Stimulated activated CD4-positive, alpha-beta T cell treated with anti-CD3 and anti-CD28 coated beads, Interleukin-1b, Interleukin-23, amount 100 ng/mL, for 4 hours (primary cell): ENCODE data around the gene SCGB1C2.

ENCODE experiments used
- DNase-seq, 2 donors: peaks; one replicate each; pipeline ENCODE4 v3.0.0-alpha.2; 2020; ENCODE audit warnings: low read depth in 2 of 2

SCGB1C2 gene

GRCh38 chr17:172401-172800 lies 35.0 kb downstream of the SCGB1C2 start:
- no peak for DNase-seq

DNA sequence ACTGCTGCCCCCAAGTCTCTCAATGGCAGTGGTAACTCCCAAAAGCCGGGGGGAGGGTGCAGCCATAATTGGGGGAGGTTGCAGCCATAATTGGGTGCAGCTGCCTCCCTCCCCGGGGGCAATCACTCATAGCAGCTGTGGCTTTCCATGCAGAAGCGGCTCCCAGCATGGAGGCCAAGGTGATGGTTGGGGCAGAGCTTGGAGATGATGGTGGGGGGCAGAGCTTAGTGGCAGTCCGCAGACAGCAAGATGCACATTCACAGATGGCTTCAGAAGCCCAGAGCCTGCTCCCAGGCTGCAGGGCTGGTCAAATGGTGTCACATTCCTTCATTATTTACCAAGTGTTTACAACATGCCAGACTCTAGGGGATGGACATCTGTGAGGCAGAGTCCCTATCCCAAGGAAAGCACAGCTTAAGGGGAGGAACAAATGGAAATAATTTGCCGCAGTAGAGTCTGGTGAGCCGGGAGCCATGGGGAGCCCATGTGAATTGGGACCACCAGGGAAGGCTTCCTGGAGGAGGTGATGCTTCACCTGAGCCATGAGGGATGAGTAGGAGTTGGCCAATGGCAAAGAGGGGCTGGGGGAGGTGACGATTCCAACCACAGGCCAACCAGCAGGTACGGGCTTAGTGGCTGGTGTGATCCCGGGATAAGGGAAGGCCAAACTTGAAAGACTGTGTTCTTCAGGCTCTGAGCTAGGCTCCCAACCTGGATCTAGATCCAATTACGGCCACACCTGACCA lies 36.0 kb downstream of the SCGB1C2 start:
- no peak for DNase-seq

GRCh38 chr17:177155-177554 lies 39.8 kb downstream of the SCGB1C2 start:
- no peak for DNase-seq

DNA sequence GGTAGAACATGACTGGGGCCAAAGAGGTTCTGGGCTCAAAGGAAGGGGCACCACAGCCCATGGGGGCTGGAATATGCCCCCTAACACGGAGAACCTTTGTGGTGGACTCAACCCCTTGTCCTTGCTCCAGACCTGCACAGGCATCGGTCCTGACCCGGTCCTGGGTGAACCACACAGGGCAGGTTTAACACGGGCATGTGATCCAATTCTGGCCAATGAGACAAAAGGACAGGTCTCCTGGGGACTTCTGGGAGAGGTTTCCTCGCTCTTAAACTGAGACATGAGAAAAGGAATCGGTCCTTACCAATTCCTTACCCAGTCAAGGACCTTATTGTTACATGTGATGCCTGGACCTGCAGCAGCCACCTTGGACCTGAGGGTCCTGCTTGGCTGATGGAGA lies 40.4 kb downstream of the SCGB1C2 start:
- no peak for DNase-seq

DNA sequence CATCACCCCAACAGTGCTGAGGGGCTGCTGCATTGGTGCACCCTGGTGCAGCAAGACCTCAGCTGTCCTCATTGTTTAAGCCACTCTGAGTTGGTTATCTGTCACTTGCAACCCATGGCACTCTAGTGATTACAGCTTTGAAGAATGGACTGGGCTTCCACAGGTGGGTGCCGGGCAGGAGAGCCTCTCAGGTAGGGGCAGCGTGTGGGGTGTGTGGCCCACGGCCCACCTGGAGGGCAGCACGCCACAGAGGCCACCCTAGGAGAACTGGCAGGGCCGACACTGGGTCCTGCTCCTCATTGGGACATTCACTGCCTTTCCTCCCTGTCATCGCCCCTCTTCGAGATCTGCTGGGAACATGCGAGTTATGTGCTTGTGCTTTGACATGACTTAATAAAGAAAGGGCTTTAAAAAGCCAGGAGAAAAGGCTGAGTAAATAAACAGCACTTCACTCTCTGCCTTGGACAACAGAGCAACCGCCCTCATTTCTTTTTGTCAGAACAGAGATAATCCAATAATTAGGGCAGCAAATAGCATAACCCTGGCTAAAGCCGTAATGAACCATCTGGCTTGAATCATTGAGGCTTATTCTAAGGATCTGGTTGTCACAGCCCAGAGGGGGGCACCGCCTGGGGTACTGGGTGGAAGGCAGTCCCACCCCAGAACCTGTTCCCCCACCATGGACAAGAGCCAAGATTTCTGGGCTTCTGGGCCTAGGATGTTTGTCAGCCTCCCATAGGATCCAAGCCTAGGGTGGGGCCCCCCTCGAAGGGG lies 41.1 kb downstream of the SCGB1C2 start:
- DNase-seq = no peak

DNA sequence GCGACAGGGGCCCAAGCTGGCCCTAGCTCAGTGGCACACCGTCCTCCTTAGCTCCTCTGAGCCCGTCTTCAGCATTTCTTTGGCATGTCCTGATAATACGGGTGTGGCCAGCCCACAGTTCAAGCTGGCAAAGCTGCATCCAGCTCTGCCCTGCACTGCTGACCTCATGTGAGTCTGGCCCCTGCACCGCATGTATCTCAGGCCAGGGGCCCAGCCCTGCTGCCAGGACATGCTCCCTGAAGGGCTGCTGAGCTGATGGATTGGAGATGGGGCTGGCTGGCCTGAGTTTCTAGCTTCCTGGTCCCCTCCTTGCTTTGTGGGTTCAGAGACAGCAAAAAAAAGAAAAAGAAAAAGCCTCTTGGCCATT lies 41.7 kb downstream of the SCGB1C2 start:
- DNase-seq = no peak

- DNase-seq = no peak
Measured at GRCh38 chr17:179781-180380, 42.5 kb downstream of the SCGB1C2 start.

GRCh38 chr17:180381-181244 lies 43.2 kb downstream of the SCGB1C2 start:
- no peak for DNase-seq

DNA sequence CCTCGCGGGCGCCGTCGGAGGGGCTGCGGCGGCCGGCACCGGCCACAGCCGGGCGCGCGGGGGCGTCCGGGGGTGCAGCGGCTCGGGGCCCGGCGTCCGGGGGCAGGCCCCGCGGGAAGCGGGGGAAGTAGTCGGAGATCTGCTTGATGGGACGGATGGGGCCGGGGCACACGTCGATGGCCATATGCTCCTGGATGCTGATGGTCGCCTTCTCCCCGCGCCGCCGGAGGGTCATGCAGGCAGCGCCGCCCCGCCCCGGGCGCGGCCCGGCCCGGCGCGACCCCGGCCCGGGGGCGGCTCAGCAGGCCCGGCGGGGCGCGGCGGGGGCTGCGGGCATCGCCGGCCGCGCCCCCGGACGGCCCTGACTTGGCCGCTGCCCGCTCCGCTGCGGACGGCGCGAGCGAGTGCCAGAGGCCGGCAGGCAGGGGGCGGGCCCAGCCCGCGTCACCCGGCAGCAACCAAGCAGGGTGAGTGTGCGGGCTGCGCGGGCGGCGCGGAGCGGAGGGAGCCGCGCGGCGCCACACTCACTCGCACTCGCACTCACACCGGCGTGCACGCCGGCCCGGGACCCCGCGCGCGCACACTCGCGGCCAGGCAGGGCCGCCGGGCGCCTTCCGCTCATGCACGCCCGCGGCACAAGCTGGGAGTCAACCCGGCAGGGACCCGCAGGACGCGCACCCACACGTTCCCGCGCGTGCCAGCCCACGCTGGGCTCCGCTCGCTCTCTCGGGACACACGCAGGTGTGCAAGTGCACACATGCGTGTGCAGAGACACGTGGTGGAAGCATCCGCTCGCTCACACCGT lies 44.1 kb downstream of the SCGB1C2 start, which contains the start of gene DOC2B:
TSS of gene DOC2B (minus strand) at position 406 of the 805 bp plus-strand sequence. CDS start at position 235, 171 bp downstream.
- DNase-seq = peak in 1 of 2 donors; percentile 19

- DNase-seq = no peak
Measured at GRCh38 chr17:182050-182751, 44.8 kb downstream of the SCGB1C2 start.

DNA sequence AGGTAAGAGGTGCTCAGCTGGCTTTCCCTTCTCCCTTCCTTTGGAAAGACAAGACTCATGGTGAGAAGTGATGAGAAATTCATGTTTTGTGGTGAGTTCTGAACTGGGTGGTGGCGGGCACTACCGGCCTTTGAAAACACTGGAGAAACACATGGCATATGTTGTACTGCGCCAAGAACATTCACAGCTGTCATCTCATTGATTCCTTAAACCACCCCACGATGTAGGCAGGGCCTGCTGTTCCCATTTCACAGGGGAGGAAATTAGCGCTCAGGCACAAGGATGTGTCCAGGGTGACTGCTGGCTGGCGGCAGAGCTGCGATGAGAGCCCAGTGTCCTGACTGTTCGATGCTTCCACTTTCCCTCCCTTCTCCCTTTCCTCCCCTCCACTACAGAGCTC lies 45.7 kb downstream of the SCGB1C2 start:
- no peak for DNase-seq

DNA sequence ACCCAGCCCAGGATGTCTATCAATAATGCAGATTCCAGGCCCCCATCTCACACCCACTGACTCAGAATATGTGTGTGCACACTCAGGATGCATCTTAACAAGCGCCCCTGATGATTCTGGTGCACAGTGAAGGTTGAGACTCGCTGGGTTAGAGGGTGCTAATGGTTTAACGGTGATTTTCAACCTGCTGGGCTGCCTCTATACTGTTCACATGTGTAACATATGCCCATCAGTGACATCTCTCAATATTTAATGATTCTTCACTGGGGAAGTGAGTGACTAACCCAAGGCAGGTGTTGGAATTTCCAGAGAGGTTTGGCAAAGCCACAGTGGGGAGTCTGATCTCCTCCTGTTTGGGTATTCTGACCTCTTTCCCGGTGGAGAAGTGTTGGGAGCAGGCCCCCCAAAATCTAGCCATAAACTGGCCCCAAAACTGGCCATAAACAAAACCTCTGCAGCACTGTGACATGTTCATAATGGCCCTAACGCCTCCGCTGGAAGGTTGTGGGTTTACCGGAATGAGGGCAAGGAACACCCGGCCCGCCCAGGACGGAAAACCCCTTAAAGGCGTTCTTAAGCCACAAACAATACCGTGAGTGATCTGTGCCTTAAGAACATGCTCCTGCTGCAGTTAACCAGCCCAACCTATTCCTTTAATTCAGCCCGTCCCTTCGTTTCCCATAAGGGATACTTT lies 48.2 kb downstream of the SCGB1C2 start:
- no peak for DNase-seq

- DNase-seq = no peak
Measured at GRCh38 chr17:187130-187529, 49.8 kb downstream of the SCGB1C2 start.
